HepG2 (cell line): ENCODE measurements around the gene BCAS3. TPM values are rescaled to one million over a fixed set of nuclear protein-coding genes. Genes with fewer than 3 reads are reported as not detected.

Experiments used
- ATAC-seq: fragments of 200-7000 bp; cut with Tn5 transposase; 3 replicates; pipeline ENCODE4 v1.9.1; 2020; ENCODE audit warnings: mild to moderate bottlenecking, moderate library complexity
- BruUV-seq: library from RNA; stranded (reverse); fragments of 400-500 nt; replicated peaks from 2 replicates; lab custom pipeline; 2021; lab: Mats Ljungman, UMichigan
- CTCF ChIA-PET: fragments of 300-600 bp; formaldehyde crosslinking; extraction: SDS; loops from one replicate; lab custom pipeline; 2021; ENCODE audit warnings: low total read pairs, inconsistent platforms, low intra/inter-chr PET ratio; lab: Yijun Ruan, JAX
- POLR2A ChIA-PET: fragments of 350-600 bp; sonication (Branson Sonifier 250); formaldehyde crosslinking; loops from one replicate; lab custom pipeline; 2020; ENCODE audit warnings: antibody characterized with exemption, inconsistent platforms; lab: Yijun Ruan, JAX
- DNase-seq: peaks from one replicate; pipeline ENCODE4 v3.0.0-alpha.2; 2015; ENCODE audit warnings: low spot score
- FAIRE-seq: peaks from 3 replicates; lab custom pipeline; 2011; peaks lifted over from hg19 to GRCh38; lab: Jason Lieb, UNC
- H2AFZ ChIP-seq: one replicate; pipeline ENCODE4 v1.6.1; 2011; ENCODE audit warnings: low read length, inconsistent platforms
- H3K27ac ChIP-seq: fragments of 300-600 bp; 3 replicates; pipeline ENCODE4 v1.8.0; 2011; ENCODE audit warnings: mixed run types, mild to moderate bottlenecking, mixed read lengths, low read length, inconsistent platforms; ENCODE audit not compliant: insufficient read depth; ENCODE audit errors: extremely low read length
- H3K27me3 ChIP-seq, 2 experiments: fragments of 200-600 bp in 1 of 2; 2 replicates in 1 of 2; 3 replicates in 1 of 2; pipeline versions ENCODE4 v1.6.0 to v1.8.0; 2011; ENCODE audit warnings: low read length in 2 of 2, mild to moderate bottlenecking in 2 of 2, moderate library complexity in 2 of 2, inconsistent platforms in 1 of 2; ENCODE audit not compliant: insufficient read depth in 2 of 2, control insufficient read depth in 1 of 2
- H3K36me3 ChIP-seq, 2 experiments: fragments of 200-600 bp in 1 of 2; replicated peaks in 1 of 2; 2 replicates in 1 of 2; 3 replicates in 1 of 2; pipeline versions ENCODE4 v1.5.1 to v1.8.0; 2011; ENCODE audit warnings: low read length in 2 of 2, inconsistent platforms in 1 of 2; ENCODE audit not compliant: insufficient read depth in 2 of 2, control insufficient read depth in 1 of 2
- H3K4me1 ChIP-seq: 2 replicates; pipeline ENCODE4 v1.5.1; 2012; ENCODE audit warnings: low read length, inconsistent platforms; ENCODE audit not compliant: insufficient read depth
- H3K4me2 ChIP-seq: 2 replicates; pipeline ENCODE4 v1.6.0; 2011; ENCODE audit warnings: low read depth, low read length, inconsistent platforms
- H3K4me3 ChIP-seq, 3 experiments: fragments of 200-600 bp in 1 of 3; sonication (generic), shearing (Covaris generic) in 1 of 3; replicated peaks in 1 of 3; 2 replicates each; pipeline ENCODE4 v1.5.1; 2011 to 2016; ENCODE audit warnings: low read length in 3 of 3, inconsistent platforms in 2 of 3, low read depth in 2 of 3, mild to moderate bottlenecking in 2 of 3, control low read depth in 1 of 3, mixed read lengths in 1 of 3; ENCODE audit not compliant: insufficient read depth in 1 of 3
- H3K79me2 ChIP-seq: one replicate; pipeline ENCODE4 v1.6.1; 2011; ENCODE audit warnings: low read length, inconsistent platforms; ENCODE audit not compliant: insufficient read depth
- H3K9ac ChIP-seq: 2 replicates; pipeline ENCODE4 v1.6.0; 2011; ENCODE audit warnings: mild to moderate bottlenecking, low read depth, low read length, inconsistent platforms; ENCODE audit not compliant: insufficient read depth
- H3K9me3 ChIP-seq: 2 replicates; pipeline ENCODE4 v1.5.1; 2012; ENCODE audit warnings: mild to moderate bottlenecking, low read length
- H4K20me1 ChIP-seq: 2 replicates; pipeline ENCODE4 v1.6.0; 2011; ENCODE audit warnings: inconsistent platforms, mild to moderate bottlenecking, low read length, moderate library complexity; ENCODE audit not compliant: insufficient read depth
- DRAP1 ChIP-seq: IDR thresholded peaks from 2 replicates; pipeline ENCODE4 v1.6.1; 2016; ENCODE audit warnings: missing genetic modification reagents, missing compliant biosample characterization
- DZIP1 ChIP-seq: sonication (generic); formaldehyde crosslinking; IDR thresholded peaks from 2 replicates; pipeline ENCODE4 v1.5.0; 2020; ENCODE audit warnings: mild to moderate bottlenecking, missing genetic modification reagents
- GABPA ChIP-seq, 2 experiments: IDR thresholded peaks; 2 replicates each; pipeline ENCODE4 v1.6.1; 2011 to 2016; ENCODE audit warnings: low read depth in 2 of 2, low read length in 1 of 2, missing biosample characterization in 1 of 2, missing genetic modification characterization in 1 of 2
- HNF4A ChIP-seq: sonication (generic); formaldehyde crosslinking; IDR thresholded peaks from 2 replicates; pipeline ENCODE4 v1.4.0; 2020; ENCODE audit warnings: missing genetic modification reagents
- HNF4G ChIP-seq, 2 experiments: sonication (generic) in 1 of 2; formaldehyde crosslinking in 1 of 2; IDR thresholded peaks; 2 replicates each; pipeline versions ENCODE4 v1.4.0 to v1.6.1; 2011 to 2020; ENCODE audit warnings: borderline replicate concordance in 2 of 2, low read depth in 2 of 2, mild to moderate bottlenecking in 2 of 2, low read length in 1 of 2, missing genetic modification reagents in 1 of 2, moderate library complexity in 1 of 2
- JUN ChIP-seq: sonication (generic); formaldehyde crosslinking; IDR thresholded peaks from 2 replicates; pipeline ENCODE4 v1.4.0; 2020; ENCODE audit warnings: mild to moderate bottlenecking, missing genetic modification reagents
- PRDM4 ChIP-seq: sonication (generic); formaldehyde crosslinking; IDR thresholded peaks from 2 replicates; pipeline ENCODE4 v1.9.0; 2021; ENCODE audit warnings: missing genetic modification reagents, borderline replicate concordance
- ZFP37 ChIP-seq: sonication (generic); formaldehyde crosslinking; IDR thresholded peaks from 2 replicates; pipeline ENCODE4 v1.4.0; 2020; ENCODE audit warnings: missing genetic modification reagents, borderline replicate concordance
- ZNF616 ChIP-seq: sonication (generic); formaldehyde crosslinking; IDR thresholded peaks from 2 replicates; pipeline ENCODE4 v1.5.0; 2020; ENCODE audit warnings: low read depth, mild to moderate bottlenecking, missing genetic modification reagents
- ZNF629 ChIP-seq: sonication (generic); formaldehyde crosslinking; conservative IDR thresholded peaks from 2 replicates; pipeline ENCODE4 v1.5.0; 2020; ENCODE audit warnings: missing genetic modification reagents
- WGBS: methylation state at CpG from one replicate; pipeline ENCODE4 v1.1.6; 2017; ENCODE audit warnings: low lambda C conversion rate; 5-methylcytosine and 5-hydroxymethylcytosine counted together
- in situ Hi-C: cut with HindIII; loops from 2 replicates; pipeline ENCODE4 v1.10.0; 2017; ENCODE audit warnings: low pct_unique_long_range_greater_than_20kb; ENCODE audit not compliant: extremely low pct_ligation_motif_present
- intact Hi-C: fragments of 100-400 bp; cut with micrococcal nuclease; formaldehyde crosslinking; loops from one replicate; pipeline ENCODE4 v1.10.0; 2022; ENCODE audit not compliant: unreplicated experiment
- polyA plus RNA-seq, 8 experiments: library from polyadenylated mRNA; depleted of rRNA in 3 of 8; stranded (reverse) in 7 of 8; unstranded in 1 of 8; fragments of >200 nt; fragmentation: Illumina TruSeq in 4 of 8; extraction: Trizol in 4 of 8; gene quantifications; 2 replicates each; pipeline versions ENCODE4 v1.2.1 to v1.2.3, GENCODE V29; 2011 to 2016; ENCODE audit warnings: low read depth in 4 of 8, missing spikeins in 1 of 8, mixed read lengths in 1 of 8; ENCODE audit not compliant: insufficient read depth in 1 of 8
- total RNA-seq, 5 experiments: library from RNA; depleted of rRNA; stranded (reverse); fragments of >200 nt; fragmentation: Illumina TruSeq; extraction: Trizol; gene quantifications; 2 replicates each; pipeline ENCODE4 v1.2.3, GENCODE V29; 2016; ENCODE audit warnings: low read depth in 1 of 5

BCAS3 gene
- total and polyA plus RNA-seq, 2 of the 13 experiments (the other 11 are each of a cell fraction or from before 2014, with no cell fraction given): 10.7 to 11.2 TPM

- in situ Hi-C loops (no loop called here), intact Hi-C loops (no loop called here)
- ChIA-PET POLR2A (no interaction called here), CTCF (no interaction called here)
- TF ChIP-seq DRAP1 (CRISPR knock-in tag) (no peak), JUN (CRISPR knock-in tag) (no peak), HNF4G (IDR thresholded peaks at IDR 0.05; ENCODE audit: borderline replicate concordance, low read depth, low read length) (peak; percentile 20; the same call in 1 of the 2 replicates), HNF4G (CRISPR knock-in tag; IDR thresholded peaks at IDR 0.05; ENCODE audit: borderline replicate concordance, low read depth) (no peak), ZNF616 (CRISPR knock-in tag) (no peak), ZFP37 (CRISPR knock-in tag) (no peak), ZNF629 (CRISPR knock-in tag) (peak; percentile 41), GABPA (IDR thresholded peaks at IDR 0.05; ENCODE audit: low read depth, low read length) (no peak), GABPA (CRISPR knock-in tag; IDR thresholded peaks at IDR 0.05; ENCODE audit: low read depth) (peak; percentile 18; the same call in 1 of the 2 replicates), PRDM4 (CRISPR knock-in tag) (no peak), HNF4A (CRISPR knock-in tag) (peak; percentile 63), DZIP1 (CRISPR knock-in tag) (no peak)
- Histone ChIP-seq H3K4me3 (no peak overlapping the region), H4K20me1 (no peaks in the 10 kb centered on the region), H3K27ac (no peak overlapping the region), H3K27me3 (no peaks in the 10 kb centered on the region; a peak in 1 of 5 replicates), H2AFZ (no peak overlapping the region), H3K4me2 (no peak overlapping the region), H3K36me3 (no peaks in the 10 kb centered on the region; a peak in 1 of 5 replicates), H3K9me3 (no peaks in the 10 kb centered on the region), H3K9ac (no peak overlapping the region), H3K4me1 (peaks cover 20% of the 10 kb centered on the region), H3K79me2 (no peaks in the 10 kb centered on the region)
- DNase-seq (peak; percentile 30), FAIRE-seq (no peak), ATAC-seq (no peak)
- WGBS: 70% methylated on average over 2 of the region's 2 CpGs
- no TSS peak for BruUV-seq
These were observed 570.7 kb downstream of the BCAS3 start for GRCh38 chr17:61248399-61248798.
